OCI-LY3 (cell line): ENCODE data around the gene SCNM1.
A peak's percentile ranks its signal among the peaks of the same experiment; 100 is the strongest.

Experiments
- CTCF ChIP-seq: fragments of 200-600, 300-600 bp; sonication (generic); IDR thresholded peaks from 2 replicates; pipeline ENCODE4 v1.5.1; 2014; ENCODE audit warnings: antibody characterized with exemption, low read length, low read depth
- EZH2phosphoT487 ChIP-seq: fragments of 200-600 bp; shearing (Covaris generic); IDR thresholded peaks from 2 replicates; pipeline ENCODE4 v1.6.1; 2018; ENCODE audit warnings: antibody characterized with exemption, mixed run types, low read depth

GRCh38 chr1:151135433-151136385 lies 30.2 kb upstream of the SCNM1 start:
- TF ChIP-seq CTCF (peak; percentile 17; the same call in 1 of the 2 replicates), EZH2phosphoT487 (no peak)
